IMR-90 (cell line): Measurements from ENCODE around the gene DONSON.

Source experiments
- BHLHE40 ChIP-seq: fragments of 150-350 bp; IDR thresholded peaks from 2 replicates; pipeline ENCODE4 v1.6.1; 2016; ENCODE audit warnings: mild to moderate bottlenecking, low read depth, low read length
- CEBPB ChIP-seq: IDR thresholded peaks from 2 replicates; pipeline ENCODE4 v1.6.1; 2012; ENCODE audit warnings: low read depth, low read length, improper control_type of control experiment
- CHD1 ChIP-seq: IDR thresholded peaks from 2 replicates; pipeline ENCODE4 v1.6.1; 2012; ENCODE audit warnings: low read depth, low read length, improper control_type of control experiment
- CTCF ChIP-seq: conservative IDR thresholded peaks from 2 replicates; pipeline ENCODE4 v1.5.1; 2012; ENCODE audit warnings: mild to moderate bottlenecking, low read depth, low read length, improper control_type of control experiment
- MAFK ChIP-seq: IDR thresholded peaks from 2 replicates; pipeline ENCODE4 v1.6.1; 2012; ENCODE audit warnings: low read depth, low read length, improper control_type of control experiment
- MXI1 ChIP-seq: IDR thresholded peaks from 2 replicates; pipeline ENCODE4 v1.6.1; 2012; ENCODE audit warnings: low read depth, mild to moderate bottlenecking, low read length, moderate library complexity, borderline replicate concordance
- RCOR1 ChIP-seq: IDR thresholded peaks from 2 replicates; pipeline ENCODE4 v1.6.1; 2012; ENCODE audit warnings: mild to moderate bottlenecking, low read length, improper control_type of control experiment; ENCODE audit not compliant: insufficient replicate concordance

GRCh38 chr21:33542640-33543504, 45.6 kb downstream of the DONSON start, which contains the start of gene SON:
- TF ChIP-seq CHD1 (peak; percentile 59), CTCF (no peak), MXI1 (peak; percentile 56; the same call in 1 of the 2 replicates), MAFK (peak; percentile 50; the same call in 1 of the 2 replicates), BHLHE40 (no peak), CEBPB (no peak), RCOR1 (no peak)
